ENCODE measurements around the gene IFNGR1. TPM values are rescaled to one million over a fixed set of nuclear protein-coding genes. Genes with fewer than 3 reads are reported as not detected.

IFNGR1 gene
- total and polyA plus RNA-seq, 8 donors = 70.9 to 171 (median 76.7) TPM

- DNase-seq = no peak
- no peak for ATAC-seq
- TF ChIP-seq CTCF (IDR thresholded peaks at IDR 0.05) = no peak
- Histone ChIP-seq H3K4me3 (no peak overlapping the region), H3K4me1 (peaks cover 0 to 52% of the 10 kb centered on the region in 2 donors), H3K9me3 (no peaks in the 10 kb centered on the region), H3K27ac (no peak overlapping the region), H3K36me3 (no peaks in the 10 kb centered on the region), H3K27me3 (no peaks in the 10 kb centered on the region)
- intact Hi-C loops (cut with DNase I) = no loop called here
Measured at GRCh38 chr6:137163732-137164318, 55.4 kb downstream of the IFNGR1 start.

GRCh38 chr6:137162692-137163306 is 56.4 kb downstream of the IFNGR1 start:
- Histone ChIP-seq H3K36me3 (no peaks in the 10 kb centered on the region), H3K4me3 (no peak overlapping the region), H3K27ac (no peak overlapping the region), H3K27me3 (no peaks in the 10 kb centered on the region), H3K9me3 (no peaks in the 10 kb centered on the region), H3K4me1 (peaks cover 0 to 59% of the 10 kb centered on the region in 2 donors)
- intact Hi-C loops (cut with DNase I) = no loop called here
- DNase-seq = no peak
- ATAC-seq = no peak
- no peak for TF ChIP-seq CTCF (IDR thresholded peaks at IDR 0.05)

GRCh38 chr6:137161949-137162348 is 57.2 kb downstream of the IFNGR1 start:
- Histone ChIP-seq H3K27me3 (no peaks in the 10 kb centered on the region), H3K4me1 (peaks cover 0 to 62% of the 10 kb centered on the region in 2 donors), H3K4me3 (no peak overlapping the region), H3K9me3 (no peaks in the 10 kb centered on the region), H3K36me3 (no peaks in the 10 kb centered on the region), H3K27ac (no peak overlapping the region)
- no peak for DNase-seq
- intact Hi-C loops (cut with DNase I) = no loop called here
- ATAC-seq = no peak
- TF ChIP-seq CTCF (IDR thresholded peaks at IDR 0.05) = no peak

- H3K9me3 ChIP-seq = no peaks in the 10 kb centered on the region
- no peak for DNase-seq
- intact Hi-C loops (cut with DNase I) = no loop called here
- H3K4me3 ChIP-seq = no peak overlapping the region
- H3K4me1 ChIP-seq = peaks cover 5 to 62% of the 10 kb centered on the region in 2 donors
- no peaks in the 10 kb centered on the region for H3K27me3 ChIP-seq
- no peak overlapping the region for H3K27ac ChIP-seq
- ATAC-seq = peak; percentile 71
- no peak for TF ChIP-seq CTCF (IDR thresholded peaks at IDR 0.05)
- H3K36me3 ChIP-seq = no peaks in the 10 kb centered on the region
Measured at GRCh38 chr6:137160763-137161162, 58.4 kb downstream of the IFNGR1 start.

GRCh38 chr6:137159912-137160311 is 59.3 kb downstream of the IFNGR1 start:
- H3K9me3 ChIP-seq = no peaks in the 10 kb centered on the region
- ATAC-seq (no peak), DNase-seq (no peak)
- no peaks in the 10 kb centered on the region for H3K27me3 ChIP-seq
- H3K4me1 ChIP-seq = peaks cover 5 to 61% of the 10 kb centered on the region in 2 donors
- intact Hi-C loops (cut with DNase I) = no loop called here
- no peak overlapping the region for H3K27ac ChIP-seq
- no peak overlapping the region for H3K4me3 ChIP-seq
- no peaks in the 10 kb centered on the region for H3K36me3 ChIP-seq
- TF ChIP-seq CTCF (IDR thresholded peaks at IDR 0.05) = no peak

All from left lung (tissue), 10 donors.